Thoracic aorta (tissue), 2 donors: ENCODE measurements around the gene SLX9. TPM values are rescaled to one million over a fixed set of nuclear protein-coding genes. Genes with fewer than 3 reads are reported as not detected.
"Not testable (repeated sequence)": the region's sequence is repeated elsewhere in the genome, so short reads cannot be mapped to it uniquely, and the experiment has no call there.

Source experiments
- ATAC-seq: fragments of 150-250 bp; one replicate; pipeline ENCODE4 v1.8.0; 2017; ENCODE audit warnings: low read depth; ENCODE audit not compliant: insufficient number of reproducible peaks, low FRiP score
- DNase-seq: peaks from one replicate; pipeline ENCODE4 v3.0.0-alpha.2; 2020; ENCODE audit warnings: low spot score
- H3K27ac ChIP-seq, 2 donors: fragments of 200-600 bp; sonication (generic); 1 replicate in 1 of 2; 2 replicates in 1 of 2; pipeline ENCODE4 v1.5.1; 2016; ENCODE audit warnings: mild to moderate bottlenecking in 2 of 2, moderate library complexity in 2 of 2
- H3K27me3 ChIP-seq: fragments of 200-600 bp; sonication (generic); replicated peaks from 2 replicates; pipeline ENCODE4 v1.6.0; 2016; ENCODE audit warnings: mild to moderate bottlenecking; ENCODE audit not compliant: insufficient read depth
- H3K36me3 ChIP-seq: fragments of 200-600 bp; sonication (generic); one replicate; pipeline ENCODE4 v1.5.1; 2016
- H3K4me1 ChIP-seq, 2 donors: fragments of 200-600 bp; sonication (generic); 1 replicate in 1 of 2; 2 replicates in 1 of 2; pipeline versions ENCODE4 v1.5.1 to v1.6.0; 2016; ENCODE audit warnings: low read depth in 2 of 2, mild to moderate bottlenecking in 1 of 2; ENCODE audit not compliant: control insufficient read depth in 1 of 2
- H3K4me3 ChIP-seq: fragments of 200-600 bp; sonication (generic); 2 replicates; pipeline ENCODE4 v1.5.1; 2016; ENCODE audit warnings: mild to moderate bottlenecking
- H3K9me3 ChIP-seq: fragments of 200-600 bp; sonication (generic); 2 replicates; pipeline ENCODE4 v1.5.1; 2016
- CTCF ChIP-seq: fragments of 200-600 bp; sonication (generic); IDR thresholded peaks from one replicate; pipeline ENCODE4 v1.5.1; 2019; ENCODE audit warnings: antibody characterized with exemption
- total RNA-seq, 2 donors: library from RNA; depleted of rRNA; stranded (reverse); fragments of >200 nt; gene quantifications; one replicate each; pipeline versions ENCODE4 v1.1.0 to v1.2.3, GENCODE V29; 2016

The SLX9 gene
- total RNA-seq, 2 donors from 2014 or later = 5.9 to 10.6 TPM

GRCh38 chr21:44975720-44976555, 36.1 kb downstream of the SLX9 start:
- no peak overlapping the region for H3K27ac ChIP-seq
- ATAC-seq (no peak), DNase-seq (no peak)
- peaks cover 0 to 6% of the 10 kb centered on the region in 2 donors for H3K4me1 ChIP-seq
- H3K9me3 ChIP-seq = no peaks in the 10 kb centered on the region
- peaks cover 6% of the 10 kb centered on the region for H3K36me3 ChIP-seq
- no peaks in the 10 kb centered on the region for H3K27me3 ChIP-seq
- TF ChIP-seq CTCF = no peak
- no peak overlapping the region for H3K4me3 ChIP-seq

- H3K27me3 ChIP-seq, H3K4me1 ChIP-seq, H3K36me3 ChIP-seq, H3K27ac ChIP-seq, DNase-seq, H3K4me3 ChIP-seq, H3K9me3 ChIP-seq, ATAC-seq: not testable (repeated sequence)
Measured at GRCh38 chr21:44976556-44977393, 36.9 kb downstream of the SLX9 start.

- TF ChIP-seq CTCF = no peak
- DNase-seq = no peak
- no peak overlapping the region for H3K4me3 ChIP-seq
- H3K27me3 ChIP-seq = no peaks in the 10 kb centered on the region
- H3K36me3 ChIP-seq = peaks cover 6% of the 10 kb centered on the region
- ATAC-seq = no peak
- H3K27ac ChIP-seq = no peak overlapping the region
- H3K9me3 ChIP-seq = no peaks in the 10 kb centered on the region
- peaks cover 3 to 12% of the 10 kb centered on the region in 2 donors for H3K4me1 ChIP-seq
Measured at GRCh38 chr21:44977616-44978340, 37.9 kb downstream of the SLX9 start.

- no peak for ATAC-seq
- DNase-seq = no peak
- no peak for TF ChIP-seq CTCF
Measured at GRCh38 chr21:44979687-44980561, 40.1 kb downstream of the SLX9 start.

More at GRCh38 chr21:44979687-44980561, 40.1 kb downstream of the SLX9 start:
- peaks cover 11 to 22% of the 10 kb centered on the region in 2 donors for H3K4me1 ChIP-seq
- no peaks in the 10 kb centered on the region for H3K9me3 ChIP-seq
- H3K27ac ChIP-seq = peak overlapping the region; percentile 22 to 60
- peaks cover 6% of the 10 kb centered on the region for H3K36me3 ChIP-seq
- no peak overlapping the region for H3K4me3 ChIP-seq
- H3K27me3 ChIP-seq = no peaks in the 10 kb centered on the region
